ENCODE data around the gene HOXA9.

HOXA9 gene

GRCh38 chr7:27176962-27177794 lies 11.8 kb upstream of the HOXA9 start:
- no peak for DNase-seq (ENCODE audit: low read depth in 2 of 2)

GRCh38 chr7:27176524-27176845 lies 11.1 kb upstream of the HOXA9 start:
- DNase-seq (ENCODE audit: low read depth in 2 of 2) = no peak

- no peak for DNase-seq (ENCODE audit: low read depth in 2 of 2)
Observed at GRCh38 chr7:27175626-27176523, 10.5 kb upstream of the HOXA9 start.

- DNase-seq (ENCODE audit: low read depth in 2 of 2) = no peak
Observed at GRCh38 chr7:27174874-27175625, 9.7 kb upstream of the HOXA9 start.

- DNase-seq (ENCODE audit: low read depth in 2 of 2) = no peak
Observed at GRCh38 chr7:27173956-27174873, 8.9 kb upstream of the HOXA9 start, which contains the start of gene HOXA10. HOXA10 (minus strand) TSS chr7:27174320; CDS start chr7:27174306, 14 bp downstream.

- no peak for DNase-seq (ENCODE audit: low read depth in 2 of 2)
Observed at GRCh38 chr7:27173511-27173955, 8.2 kb upstream of the HOXA9 start.

GRCh38 chr7:27172823-27173510 lies 7.6 kb upstream of the HOXA9 start:
- no peak for DNase-seq (ENCODE audit: low read depth in 2 of 2)

- DNase-seq (ENCODE audit: low read depth in 2 of 2) = no peak
Observed at GRCh38 chr7:27172315-27172774, 7.0 kb upstream of the HOXA9 start.

GRCh38 chr7:27171637-27172314 lies 6.4 kb upstream of the HOXA9 start:
- no peak for DNase-seq (ENCODE audit: low read depth in 2 of 2)

GRCh38 chr7:27171325-27171636 lies 5.9 kb upstream of the HOXA9 start:
- no peak for DNase-seq (ENCODE audit: low read depth in 2 of 2)

GRCh38 chr7:27170426-27171324 lies 5.3 kb upstream of the HOXA9 start:
- no peak for DNase-seq (ENCODE audit: low read depth in 2 of 2)

- DNase-seq (ENCODE audit: low read depth in 2 of 2) = no peak
Observed at GRCh38 chr7:27169658-27170425, 4.5 kb upstream of the HOXA9 start.

GRCh38 chr7:27168265-27168947 lies 3.1 kb upstream of the HOXA9 start:
- no peak for DNase-seq (ENCODE audit: low read depth in 2 of 2)

- no peak for DNase-seq (ENCODE audit: low read depth in 2 of 2)
Observed at GRCh38 chr7:27167916-27168264, 2.6 kb upstream of the HOXA9 start.

GRCh38 chr7:27166531-27167505 lies 1.5 kb upstream of the HOXA9 start:
- no peak for DNase-seq (ENCODE audit: low read depth in 2 of 2)

- DNase-seq (ENCODE audit: low read depth in 2 of 2) = no peak
Observed at GRCh38 chr7:27165996-27166530, 726 bp upstream of the HOXA9 start.

Data from activated CD8-positive, alpha-beta memory T cell treated with anti-CD3 and anti-CD28 coated beads for 4 hours (primary cell).